RWPE1 (cell line): ENCODE results near the gene BCORL1.

Source experiments
- CTCF ChIA-PET: fragments of 350-600 bp; sonication (Branson Sonifier 250); formaldehyde crosslinking; extraction: SDS; loops from one replicate; lab custom pipeline; 2021; lab: Yijun Ruan, JAX
- POLR2A ChIA-PET: fragments of 400-600 bp; formaldehyde crosslinking; extraction: SDS; loops from one replicate; lab custom pipeline; 2020; ENCODE audit warnings: antibody characterized with exemption; ENCODE audit not compliant: low non-redundant PET; lab: Yijun Ruan, JAX
- DNase-seq: peaks from one replicate; pipeline ENCODE4 v3.0.0; 2012; ENCODE audit warnings: low spot score
- H3K27ac ChIP-seq: fragments of 450-650 bp; 2 replicates; pipeline ENCODE4 v1.5.1; 2017
- CTCF ChIP-seq: fragments of 450-650 bp; conservative IDR thresholded peaks from 2 replicates; pipeline ENCODE4 v1.5.1; 2017; ENCODE audit warnings: low read depth, mild to moderate bottlenecking

Gene BCORL1

GRCh38 chrX:129979207-129979920 lies 3.1 kb upstream of the BCORL1 start:
- ChIA-PET POLR2A (no interaction called here), CTCF (interaction anchor here (0.7 to 1.0 kb wide), 2 partner anchors 49 to 53 kb away, joined by 3 read pairs; no protein-coding TSS in a partner anchor)
- no peak for TF ChIP-seq CTCF
- H3K27ac ChIP-seq: peak overlapping the region; percentile 29
- no peak for DNase-seq

GRCh38 chrX:129980001-129980401 lies 2.4 kb upstream of the BCORL1 start:
- no peak for DNase-seq
- peak overlapping the region; percentile 12; the same call in 1 of the 2 replicates for H3K27ac ChIP-seq
- ChIA-PET CTCF (interaction anchor here (1.0 kb wide), 1 partner anchor 54 kb away, joined by 3 read pairs; no protein-coding TSS in a partner anchor), POLR2A (no interaction called here)
- no peak for TF ChIP-seq CTCF

- peak overlapping the region; percentile 12; the same call in 1 of the 2 replicates for H3K27ac ChIP-seq
- TF ChIP-seq CTCF: no peak
- CTCF ChIA-PET: no interaction called here
- no peak for DNase-seq
- POLR2A ChIA-PET: no interaction called here
Measured at GRCh38 chrX:129980540-129981199, 1.8 kb upstream of the BCORL1 start.

GRCh38 chrX:129981200-129981553 lies 1.3 kb upstream of the BCORL1 start:
- no peak for DNase-seq
- H3K27ac ChIP-seq: peak overlapping the region; percentile 9; the same call in 1 of the 2 replicates
- ChIA-PET POLR2A (no interaction called here), CTCF (no interaction called here)
- no peak for TF ChIP-seq CTCF

- H3K27ac ChIP-seq: no peak overlapping the region; the same call in 1 of the 2 replicates
- no peak for DNase-seq
- CTCF ChIA-PET: interaction anchor here (0.8 kb wide), 1 partner anchor 253 kb away, joined by 3 read pairs; no protein-coding TSS in a partner anchor
- POLR2A ChIA-PET: no interaction called here
- TF ChIP-seq CTCF: no peak
Measured at GRCh38 chrX:129981752-129982299, 609 bp upstream of the BCORL1 start.

- H3K27ac ChIP-seq: peak overlapping the region; percentile 41
- POLR2A ChIA-PET: no interaction called here
- CTCF ChIA-PET: interaction anchor here (0.6 kb wide), 1 partner anchor 72 kb away, joined by 3 read pairs; no protein-coding TSS in a partner anchor
- no peak for TF ChIP-seq CTCF
- DNase-seq: no peak
Measured at GRCh38 chrX:129983575-129984110, 1.2 kb downstream of the BCORL1 start.
